Cardiac muscle cell (in vitro differentiated cells and primary cell): ENCODE measurements around the gene USP17L19. TPM values are rescaled to one million over a fixed set of nuclear protein-coding genes. Genes with fewer than 3 reads are reported as not detected.
"Not testable (repeated sequence)": the region's sequence is repeated elsewhere in the genome, so short reads cannot be mapped to it uniquely, and the experiment has no call there.

Source experiments
- DNase-seq, 2 donors: peaks; one replicate each; pipeline versions ENCODE4 v3.0.0 to v3.0.0-alpha.2; 2010 to 2017; ENCODE audit warnings: low read depth in 1 of 2, low spot score in 1 of 2
- H3K27ac ChIP-seq: fragments of 200-600 bp; sonication (generic); 2 replicates; pipeline ENCODE4 v1.5.1; 2016
- H3K27me3 ChIP-seq: fragments of 200-600 bp; sonication (generic); 2 replicates; pipeline ENCODE4 v1.6.0; 2016; ENCODE audit warnings: control low read depth
- H3K36me3 ChIP-seq: fragments of 200-600 bp; sonication (generic); 2 replicates; pipeline ENCODE4 v1.5.1; 2016; ENCODE audit warnings: control low read depth
- H3K4me1 ChIP-seq: fragments of 200-600 bp; sonication (generic); 2 replicates; pipeline ENCODE4 v1.8.1; 2017; ENCODE audit warnings: low read depth, mild to moderate bottlenecking, mixed run types
- H3K4me3 ChIP-seq: fragments of 200-600 bp; sonication (generic); 2 replicates; pipeline ENCODE4 v1.5.1; 2016; ENCODE audit warnings: mild to moderate bottlenecking
- H3K9me3 ChIP-seq: fragments of 200-600 bp; sonication (generic); 2 replicates; pipeline ENCODE4 v1.5.1; 2017; ENCODE audit warnings: low read depth, mild to moderate bottlenecking, control low read depth
- polyA plus RNA-seq: library from polyadenylated mRNA; unstranded; fragments of >200 nt; fragmentation: Nextera tagmentation; extraction: Ambion mirVana; gene quantifications from 2 replicates; pipeline ENCODE4 v1.2.1, GENCODE V29; 2016
- total RNA-seq: library from RNA; depleted of rRNA; stranded (reverse); fragments of >200 nt; gene quantifications from 2 replicates; pipeline ENCODE4 v1.2.3, GENCODE V29; 2016

The USP17L19 gene, protein sequence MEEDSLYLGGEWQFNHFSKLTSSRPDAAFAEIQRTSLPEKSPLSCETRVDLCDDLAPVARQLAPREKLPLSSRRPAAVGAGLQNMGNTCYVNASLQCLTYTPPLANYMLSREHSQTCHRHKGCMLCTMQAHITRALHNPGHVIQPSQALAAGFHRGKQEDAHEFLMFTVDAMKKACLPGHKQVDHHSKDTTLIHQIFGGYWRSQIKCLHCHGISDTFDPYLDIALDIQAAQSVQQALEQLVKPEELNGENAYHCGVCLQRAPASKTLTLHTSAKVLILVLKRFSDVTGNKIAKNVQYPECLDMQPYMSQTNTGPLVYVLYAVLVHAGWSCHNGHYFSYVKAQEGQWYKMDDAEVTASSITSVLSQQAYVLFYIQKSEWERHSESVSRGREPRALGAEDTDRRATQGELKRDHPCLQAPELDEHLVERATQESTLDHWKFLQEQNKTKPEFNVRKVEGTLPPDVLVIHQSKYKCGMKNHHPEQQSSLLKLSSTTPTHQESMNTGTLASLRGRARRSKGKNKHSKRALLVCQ
- total RNA-seq (not detected in 2 replicates), polyA plus RNA-seq (not detected in 2 replicates)

DNA sequence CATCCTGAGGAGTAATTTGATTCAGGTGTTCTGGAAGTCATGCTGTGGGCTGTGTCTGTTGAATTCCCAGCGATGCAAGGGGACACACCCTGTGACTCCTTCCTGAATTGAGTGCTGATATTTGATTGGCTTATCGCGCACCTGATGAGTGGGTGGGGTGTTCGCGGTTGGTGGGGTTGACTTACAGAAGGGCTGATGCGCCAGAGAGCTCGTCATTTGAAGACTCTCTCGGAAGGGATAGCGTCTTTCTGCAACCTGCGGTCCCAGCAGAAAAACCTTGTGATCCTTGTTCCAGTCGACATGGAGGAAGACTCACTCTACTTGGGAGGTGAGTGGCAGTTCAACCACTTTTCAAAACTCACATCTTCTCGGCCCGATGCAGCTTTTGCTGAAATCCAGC, at the start of gene USP17L19:
TSS of gene USP17L19 (plus strand) at position 301 of the 400 bp plus-strand sequence. CDS start at position 301, 0 bp downstream.
- not testable (repeated sequence) for H3K4me3 ChIP-seq, H3K27ac ChIP-seq, H3K27me3 ChIP-seq, H3K4me1 ChIP-seq, DNase-seq, H3K9me3 ChIP-seq, H3K36me3 ChIP-seq

DNA sequence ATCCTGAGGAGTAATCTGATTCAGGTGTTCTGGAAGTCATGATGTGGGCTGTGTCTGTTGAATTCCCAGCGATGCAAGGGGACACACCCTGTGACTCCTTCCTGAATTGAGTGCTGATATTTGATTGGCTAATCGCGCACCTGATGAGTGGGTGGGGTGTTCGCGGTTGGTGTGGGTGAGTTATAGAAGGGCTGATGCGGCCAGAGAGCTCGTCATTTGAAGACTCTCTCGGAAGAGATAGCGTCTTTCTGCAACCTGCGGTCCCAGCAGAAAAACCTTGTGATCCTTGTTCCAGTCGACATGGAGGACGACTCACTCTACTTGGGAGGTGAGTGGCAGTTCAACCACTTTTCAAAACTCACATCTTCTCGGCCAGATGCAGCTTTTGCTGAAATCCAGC, 42.8 kb upstream of the USP17L19 start, which contains the start of gene USP17L10:
TSS of gene USP17L10 (plus strand) at position 301 of the 400 bp plus-strand sequence. CDS start at position 301, 0 bp downstream.
- not testable (repeated sequence) for H3K4me3 ChIP-seq, DNase-seq, H3K36me3 ChIP-seq, H3K4me1 ChIP-seq, H3K27me3 ChIP-seq, H3K27ac ChIP-seq, H3K9me3 ChIP-seq

DNA sequence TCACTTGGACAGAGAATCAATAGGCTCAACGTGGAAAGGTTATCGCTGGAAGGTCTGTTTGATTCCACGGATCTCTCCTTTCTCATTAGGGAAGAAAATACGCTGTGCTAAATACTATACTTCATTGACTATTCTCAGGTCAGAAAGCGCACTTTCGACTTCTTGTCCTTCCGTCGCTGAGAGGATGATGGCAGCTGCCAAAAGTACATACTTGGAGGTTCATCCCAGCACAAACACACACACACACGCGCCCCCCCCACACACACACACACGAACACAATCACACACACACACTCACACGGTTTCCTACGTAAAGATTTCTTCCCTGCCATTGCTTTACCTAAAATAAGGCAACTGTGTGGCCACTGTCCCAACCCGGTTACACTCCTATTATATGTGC, 38.5 kb upstream of the USP17L19 start:
- not testable (repeated sequence) for H3K27me3 ChIP-seq, DNase-seq, H3K27ac ChIP-seq, H3K36me3 ChIP-seq, H3K4me3 ChIP-seq, H3K4me1 ChIP-seq, H3K9me3 ChIP-seq

DNA sequence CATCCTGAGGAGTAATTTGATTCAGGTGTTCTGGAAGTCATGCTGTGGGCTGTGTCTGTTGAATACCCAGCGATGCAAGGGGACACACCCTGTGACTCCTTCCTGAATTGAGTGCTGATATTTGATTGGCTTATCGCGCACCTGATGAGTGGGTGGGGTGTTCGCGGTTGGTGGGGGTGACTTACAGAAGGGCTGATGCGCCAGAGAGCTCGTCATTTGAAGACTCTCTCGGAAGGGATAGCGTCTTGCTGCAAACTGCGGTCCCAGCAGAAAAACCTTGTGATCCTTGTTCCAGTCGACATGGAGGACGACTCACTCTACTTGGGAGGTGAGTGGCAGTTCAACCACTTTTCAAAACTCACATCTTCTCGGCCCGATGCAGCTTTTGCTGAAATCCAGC, 38.1 kb upstream of the USP17L19 start, which contains the start of gene USP17L11:
TSS of gene USP17L11 (plus strand) at position 301 of the 400 bp plus-strand sequence. CDS start at position 301, 0 bp downstream.
- DNase-seq, H3K27ac ChIP-seq, H3K4me1 ChIP-seq, H3K4me3 ChIP-seq, H3K9me3 ChIP-seq, H3K27me3 ChIP-seq, H3K36me3 ChIP-seq: not testable (repeated sequence)

DNA sequence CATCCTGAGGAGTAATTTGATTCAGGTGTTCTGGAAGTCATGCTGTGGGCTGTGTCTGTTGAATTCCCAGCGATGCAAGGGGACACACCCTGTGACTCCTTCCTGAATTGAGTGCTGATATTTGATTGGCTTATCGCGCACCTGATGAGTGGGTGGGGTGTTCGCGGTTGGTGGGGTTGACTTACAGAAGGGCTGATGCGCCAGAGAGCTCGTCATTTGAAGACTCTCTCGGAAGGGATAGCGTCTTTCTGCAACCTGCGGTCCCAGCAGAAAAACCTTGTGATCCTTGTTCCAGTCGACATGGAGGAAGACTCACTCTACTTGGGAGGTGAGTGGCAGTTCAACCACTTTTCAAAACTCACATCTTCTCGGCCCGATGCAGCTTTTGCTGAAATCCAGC, 33.3 kb upstream of the USP17L19 start, which contains the start of gene USP17L12:
TSS of gene USP17L12 (plus strand) at position 301 of the 400 bp plus-strand sequence. CDS start at position 301, 0 bp downstream.
- not testable (repeated sequence) for H3K27me3 ChIP-seq, DNase-seq, H3K4me1 ChIP-seq

DNA sequence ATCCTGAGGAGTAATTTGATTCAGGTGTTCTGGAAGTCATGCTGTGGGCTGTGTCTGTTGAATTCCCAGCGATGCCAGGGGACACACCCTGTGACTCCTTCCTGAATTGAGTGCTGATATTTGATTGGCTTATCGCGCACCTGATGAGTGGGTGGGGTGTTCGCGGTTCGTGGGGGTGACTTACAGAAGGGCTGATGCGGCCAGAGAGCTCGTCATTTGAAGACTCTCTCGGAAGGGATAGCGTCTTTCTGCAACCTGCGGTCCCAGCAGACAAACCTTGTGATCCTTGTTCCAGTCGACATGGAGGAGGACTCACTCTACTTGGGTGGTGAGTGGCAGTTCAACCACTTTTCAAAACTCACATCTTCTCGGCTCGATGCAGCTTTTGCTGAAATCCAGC, 28.6 kb upstream of the USP17L19 start, which contains the start of gene USP17L13:
TSS of gene USP17L13 (plus strand) at position 301 of the 400 bp plus-strand sequence. CDS start at position 301, 0 bp downstream.
- H3K27me3 ChIP-seq, DNase-seq, H3K4me1 ChIP-seq, H3K4me3 ChIP-seq, H3K36me3 ChIP-seq, H3K9me3 ChIP-seq, H3K27ac ChIP-seq: not testable (repeated sequence)

More for the DNA sequence above, 33.3 kb upstream of the USP17L19 start, which contains the start of gene USP17L12:
- not testable (repeated sequence) for H3K36me3 ChIP-seq, H3K4me3 ChIP-seq, H3K9me3 ChIP-seq, H3K27ac ChIP-seq

DNA sequence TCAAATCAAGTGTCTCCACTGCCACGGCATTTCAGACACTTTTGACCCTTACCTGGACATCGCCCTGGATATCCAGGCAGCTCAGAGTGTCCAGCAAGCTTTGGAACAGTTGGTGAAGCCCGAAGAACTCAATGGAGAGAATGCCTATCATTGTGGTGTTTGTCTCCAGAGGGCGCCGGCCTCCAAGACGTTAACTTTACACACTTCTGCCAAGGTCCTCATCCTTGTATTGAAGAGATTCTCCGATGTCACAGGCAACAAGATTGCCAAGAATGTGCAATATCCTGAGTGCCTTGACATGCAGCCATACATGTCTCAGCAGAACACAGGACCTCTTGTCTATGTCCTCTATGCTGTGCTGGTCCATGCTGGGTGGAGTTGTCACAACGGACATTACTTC, 22.9 kb upstream of the USP17L19 start:
- H3K4me1 ChIP-seq, H3K9me3 ChIP-seq, DNase-seq: not testable (repeated sequence)

DNA sequence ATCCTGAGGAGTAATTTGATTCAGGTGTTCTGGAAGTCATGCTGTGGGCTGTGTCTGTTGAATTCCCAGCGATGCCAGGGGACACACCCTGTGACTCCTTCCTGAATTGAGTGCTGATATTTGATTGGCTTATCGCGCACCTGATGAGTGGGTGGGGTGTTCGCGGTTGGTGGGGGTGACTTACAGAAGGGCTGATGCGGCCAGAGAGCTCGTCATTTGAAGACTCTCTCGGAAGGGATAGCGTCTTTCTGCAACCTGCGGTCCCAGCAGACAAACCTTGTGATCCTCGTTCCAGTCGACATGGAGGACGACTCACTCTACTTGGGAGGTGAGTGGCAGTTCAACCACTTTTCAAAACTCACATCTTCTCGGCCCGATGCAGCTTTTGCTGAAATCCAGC, 19.1 kb upstream of the USP17L19 start, which contains the start of gene USP17L15:
TSS of gene USP17L15 (plus strand) at position 301 of the 400 bp plus-strand sequence. CDS start at position 301, 0 bp downstream.
- H3K27ac ChIP-seq, DNase-seq, H3K9me3 ChIP-seq, H3K4me3 ChIP-seq, H3K27me3 ChIP-seq, H3K4me1 ChIP-seq, H3K36me3 ChIP-seq: not testable (repeated sequence)

More for the DNA sequence above, 22.9 kb upstream of the USP17L19 start:
- not testable (repeated sequence) for H3K4me3 ChIP-seq, H3K27ac ChIP-seq, H3K36me3 ChIP-seq, H3K27me3 ChIP-seq

DNA sequence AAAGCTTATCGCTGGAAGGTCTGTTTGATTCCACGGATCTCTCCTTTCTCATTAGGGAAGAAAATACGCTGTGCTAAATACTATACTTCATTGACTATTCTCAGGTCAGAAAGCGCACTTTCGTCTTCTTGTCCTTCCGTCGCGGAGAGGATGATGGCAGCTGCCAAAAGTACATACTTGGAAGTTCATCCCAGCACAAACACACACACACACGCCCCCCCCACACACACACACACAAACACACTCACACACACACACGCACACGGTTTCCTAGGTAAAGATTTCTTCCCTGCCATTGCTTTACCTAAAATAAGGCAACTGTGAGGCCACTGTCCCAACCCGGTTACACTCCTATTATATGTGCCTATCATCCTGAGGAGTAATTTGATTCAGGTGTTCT, 14.7 kb upstream of the USP17L19 start:
- not testable (repeated sequence) for H3K36me3 ChIP-seq, H3K27ac ChIP-seq, H3K4me3 ChIP-seq, H3K27me3 ChIP-seq, H3K9me3 ChIP-seq, H3K4me1 ChIP-seq
- peak; percentile 0 for DNase-seq

DNA sequence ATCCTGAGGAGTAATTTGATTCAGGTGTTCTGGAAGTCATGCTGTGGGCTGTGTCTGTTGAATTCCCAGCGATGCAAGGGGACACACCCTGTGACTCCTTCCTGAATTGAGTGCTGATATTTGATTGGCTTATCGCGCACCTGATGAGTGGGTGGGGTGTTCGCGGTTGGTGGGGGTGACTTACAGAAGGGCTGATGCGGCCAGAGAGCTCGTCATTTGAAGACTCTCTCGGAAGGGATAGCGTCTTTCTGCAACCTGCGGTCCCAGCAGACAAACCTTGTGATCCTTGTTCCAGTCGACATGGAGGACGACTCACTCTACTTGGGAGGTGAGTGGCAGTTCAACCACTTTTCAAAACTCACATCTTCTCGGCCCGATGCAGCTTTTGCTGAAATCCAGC, 9.6 kb upstream of the USP17L19 start, which contains the start of gene USP17L17:
TSS of gene USP17L17 (plus strand) at position 301 of the 400 bp plus-strand sequence. CDS start at position 301, 0 bp downstream.
- not testable (repeated sequence) for DNase-seq, H3K4me3 ChIP-seq, H3K9me3 ChIP-seq, H3K27me3 ChIP-seq, H3K27ac ChIP-seq, H3K4me1 ChIP-seq, H3K36me3 ChIP-seq

DNA sequence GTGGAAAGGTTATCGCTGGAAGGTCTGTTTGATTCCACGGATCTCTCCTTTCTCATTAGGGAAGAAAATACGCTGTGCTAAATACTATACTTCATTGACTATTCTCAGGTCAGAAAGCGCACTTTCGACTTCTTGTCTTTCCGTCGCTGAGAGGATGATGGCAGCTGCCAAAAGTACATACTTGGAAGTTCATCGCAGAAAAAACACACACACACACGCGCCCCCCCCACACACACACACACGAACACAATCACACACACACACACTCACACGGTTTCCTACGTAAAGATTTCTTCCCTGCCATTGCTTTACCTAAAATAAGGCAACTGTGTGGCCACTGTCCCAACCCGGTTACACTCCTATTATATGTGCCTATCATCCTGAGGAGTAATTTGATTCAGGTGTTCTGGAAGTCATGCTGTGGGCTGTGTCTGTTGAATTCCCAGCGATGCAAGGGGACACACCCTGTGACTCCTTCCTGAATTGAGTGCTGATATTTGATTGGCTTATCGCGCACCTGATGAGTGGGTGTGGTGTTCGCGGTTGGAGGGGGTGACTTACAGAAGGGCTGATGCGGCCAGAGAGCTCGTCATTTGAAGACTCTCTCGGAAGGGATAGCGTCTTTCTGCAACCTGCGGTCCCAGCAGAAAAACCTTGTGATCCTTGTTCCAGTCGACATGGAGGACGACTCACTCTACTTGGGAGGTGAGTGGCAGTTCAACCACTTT, 5.1 kb upstream of the USP17L19 start, which contains the start of gene USP17L18:
TSS of gene USP17L18 (plus strand) at position 678 of the 728 bp plus-strand sequence. CDS start at position 678, 0 bp downstream.
- H3K36me3 ChIP-seq, H3K4me3 ChIP-seq, H3K4me1 ChIP-seq, H3K9me3 ChIP-seq, H3K27me3 ChIP-seq, H3K27ac ChIP-seq: not testable (repeated sequence)
- peak in 1 of 2 donors; percentile 0 for DNase-seq

DNA sequence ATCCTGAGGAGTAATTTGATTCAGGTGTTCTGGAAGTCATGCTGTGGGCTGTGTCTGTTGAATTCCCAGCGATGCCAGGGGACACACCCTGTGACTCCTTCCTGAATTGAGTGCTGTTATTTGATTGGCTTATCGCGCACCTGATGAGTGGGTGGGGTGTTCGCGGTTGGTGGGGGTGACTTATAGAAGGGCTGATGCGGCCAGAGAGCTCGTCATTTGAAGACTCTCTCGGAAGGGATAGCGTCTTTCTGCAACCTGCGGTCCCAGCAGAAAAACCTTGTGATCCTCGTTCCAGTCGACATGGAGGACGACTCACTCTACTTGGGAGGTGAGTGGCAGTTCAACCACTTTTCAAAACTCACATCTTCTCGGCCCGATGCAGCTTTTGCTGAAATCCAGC, 4.6 kb downstream of the USP17L19 start, which contains the start of gene USP17L20:
TSS of gene USP17L20 (plus strand) at position 301 of the 400 bp plus-strand sequence. CDS start at position 301, 0 bp downstream.
- not testable (repeated sequence) for H3K27me3 ChIP-seq, H3K4me3 ChIP-seq, DNase-seq, H3K9me3 ChIP-seq, H3K27ac ChIP-seq, H3K4me1 ChIP-seq, H3K36me3 ChIP-seq

DNA sequence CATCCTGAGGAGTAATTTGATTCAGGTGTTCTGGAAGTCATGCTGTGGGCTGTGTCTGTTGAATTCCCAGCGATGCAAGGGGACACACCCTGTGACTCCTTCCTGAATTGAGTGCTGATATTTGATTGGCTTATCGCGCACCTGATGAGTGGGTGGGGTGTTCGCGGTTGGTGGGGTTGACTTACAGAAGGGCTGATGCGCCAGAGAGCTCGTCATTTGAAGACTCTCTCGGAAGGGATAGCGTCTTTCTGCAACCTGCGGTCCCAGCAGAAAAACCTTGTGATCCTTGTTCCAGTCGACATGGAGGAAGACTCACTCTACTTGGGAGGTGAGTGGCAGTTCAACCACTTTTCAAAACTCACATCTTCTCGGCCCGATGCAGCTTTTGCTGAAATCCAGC, 9.4 kb downstream of the USP17L19 start, which contains the start of gene USP17L21:
TSS of gene USP17L21 (plus strand) at position 301 of the 400 bp plus-strand sequence. CDS start at position 301, 0 bp downstream.
- not testable (repeated sequence) for H3K27ac ChIP-seq, H3K9me3 ChIP-seq, H3K4me1 ChIP-seq, H3K4me3 ChIP-seq, H3K27me3 ChIP-seq, DNase-seq, H3K36me3 ChIP-seq
